Measurements from ENCODE around the gene NOP10. TPM values are rescaled to one million over a fixed set of nuclear protein-coding genes. Genes with fewer than 3 reads are reported as not detected.

The NOP10 gene
- total and polyA plus RNA-seq, 2 of the 8 experiments (the other 6 are each of a cell fraction or from before 2014, with no cell fraction given), result 285 to 981 TPM

DNA sequence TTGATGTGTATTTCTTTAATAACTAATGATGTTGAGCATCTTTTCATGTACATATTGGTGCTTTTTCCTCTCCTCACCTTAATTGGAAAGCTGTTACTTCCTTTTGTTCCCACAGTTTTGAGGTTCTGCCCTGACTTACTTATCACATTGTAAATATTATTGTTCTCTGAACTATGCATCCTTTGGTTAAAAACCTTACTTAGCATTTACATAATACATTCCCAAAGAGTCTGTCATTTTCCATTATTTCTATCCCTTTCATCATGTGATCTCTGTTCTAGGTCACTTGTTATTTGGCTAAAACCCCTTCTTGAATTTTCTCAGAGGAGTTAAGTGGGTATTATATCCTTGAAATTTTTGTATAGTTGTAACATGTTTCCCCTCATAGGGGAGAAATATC, 38.3 kb downstream of the NOP10 start:
- no peak overlapping the region for H3K27ac ChIP-seq (ENCODE audit: low read depth, low read length)
- ChIA-PET POLR2A (ENCODE audit: partially characterized antibody) (no interaction called here), CTCF (ENCODE audit: partially characterized antibody) (interaction anchor here (0.6 to 1.1 kb wide), 2 partner anchors 21 to 189 kb away, joined by 3 read pairs; no protein-coding TSS in a partner anchor)
- FAIRE-seq (no peak), DNase-seq (ENCODE audit: low read depth in 1 of 2, low spot score in 2 of 2) (no peak)
- no peaks in the 10 kb centered on the region for H3K79me1 ChIP-seq (ENCODE audit: low read depth, low read length)
- H3K4ac ChIP-seq (replicated peaks; ENCODE audit: insufficient read length, low read depth, low read length), result no peak overlapping the region
- H3K9ac ChIP-seq (replicated peaks in 1 of 4; ENCODE audit: extremely low read depth in 1 of 4, low read depth in 3 of 4, low read length in 3 of 4), result no peak overlapping the region
- H3K56ac ChIP-seq (replicated peaks; ENCODE audit: insufficient read length, low read depth, low read length), result no peak overlapping the region
- no peak overlapping the region for H4K8ac ChIP-seq (ENCODE audit: extremely low read depth, insufficient read depth, low read length)
- H4K91ac ChIP-seq (replicated peaks; ENCODE audit: insufficient read length, low read length), result no peak overlapping the region
- H3K36me3 ChIP-seq (ENCODE audit: control insufficient read depth in 2 of 4, insufficient read depth in 4 of 4, low read length in 3 of 4), result no peaks in the 10 kb centered on the region
- no peaks in the 10 kb centered on the region for H3K27me3 ChIP-seq (replicated peaks in 1 of 4; ENCODE audit: control insufficient read depth in 3 of 4, extremely low read depth in 1 of 4, insufficient read depth in 3 of 4, low read length in 3 of 4)
- H2BK12ac ChIP-seq (ENCODE audit: low read depth, low read length), result no peak overlapping the region
- H4K20me1 ChIP-seq (replicated peaks in 1 of 2; ENCODE audit: control insufficient read depth in 1 of 2, insufficient read depth in 2 of 2, low read length in 2 of 2), result no peaks in the 10 kb centered on the region
- no peak overlapping the region for H3K18ac ChIP-seq (ENCODE audit: extremely low read depth, low read length)
- H2AFZ ChIP-seq (ENCODE audit: low read length), result no peak overlapping the region
- no peak overlapping the region for H3K4me3 ChIP-seq (ENCODE audit: extremely low read depth in 1 of 4, insufficient read depth in 2 of 4, low read depth in 3 of 4, low read length in 4 of 4)
- H2BK15ac ChIP-seq (ENCODE audit: low read length), result no peak overlapping the region
- no peaks in the 10 kb centered on the region for H3K79me2 ChIP-seq (ENCODE audit: control insufficient read depth in 1 of 2, insufficient read depth in 2 of 2, low read length in 2 of 2)
- H2BK5ac ChIP-seq (ENCODE audit: low read depth, low read length), result no peak overlapping the region
- H3K4me2 ChIP-seq (ENCODE audit: insufficient read depth in 1 of 2, low read depth in 2 of 2, low read length in 2 of 2), result no peak overlapping the region
- no peak overlapping the region for H2BK20ac ChIP-seq (ENCODE audit: low read length)
- H3K4me1 ChIP-seq (replicated peaks in 1 of 4; ENCODE audit: control insufficient read depth in 3 of 4, insufficient read depth in 4 of 4, low read length in 3 of 4), result no peaks in the 10 kb centered on the region
- H4K5ac ChIP-seq (ENCODE audit: insufficient read length, low read depth, low read length), result no peak overlapping the region
- no peak overlapping the region for H3K14ac ChIP-seq (ENCODE audit: insufficient read length)
- no peaks in the 10 kb centered on the region for H3K9me3 ChIP-seq (ENCODE audit: insufficient read depth in 2 of 2, low read depth in 1 of 2, low read length in 1 of 2)
- no peaks in the 10 kb centered on the region; the same call in 1 of the 2 replicates for H3K23me2 ChIP-seq (ENCODE audit: low read depth, low read length)
- no peak overlapping the region for H2BK120ac ChIP-seq (replicated peaks; ENCODE audit: low read depth, low read length)
- H2AK5ac ChIP-seq (ENCODE audit: low read depth, low read length), result no peak overlapping the region
- no peak overlapping the region for H3K23ac ChIP-seq (ENCODE audit: insufficient read length)
- TF ChIP-seq RAD21 (IDR thresholded peaks at IDR 0.05 in 1 of 2, conservative IDR thresholded peaks at IDR 0.05 in 1 of 2; ENCODE audit: low read depth in 2 of 2, low read length in 2 of 2), result no peak
- no peak for TF ChIP-seq BACH1 (IDR thresholded peaks at IDR 0.05; ENCODE audit: low read length)
- TF ChIP-seq KDM4A (IDR thresholded peaks at IDR 0.05; ENCODE audit: low read depth, low read length, severe bottlenecking), result no peak
- no peak for TF ChIP-seq MAX (IDR thresholded peaks at IDR 0.05)
- TF ChIP-seq NANOG (IDR thresholded peaks at IDR 0.05; ENCODE audit: insufficient read depth, low read depth, low read length, poor library complexity, severe bottlenecking), result no peak
- no peak for TF ChIP-seq KDM5A (IDR thresholded peaks at IDR 0.05; ENCODE audit: low read length)
- TF ChIP-seq CBX5 (IDR thresholded peaks at IDR 0.05; ENCODE audit: low read depth, low read length), result no peak
- no peak for TF ChIP-seq TEAD4 (IDR thresholded peaks at IDR 0.05; ENCODE audit: low read depth, low read length)
- TF ChIP-seq MAFK (IDR thresholded peaks at IDR 0.05; ENCODE audit: low read depth, low read length), result no peak
- no peak for TF ChIP-seq CBX8 (IDR thresholded peaks at IDR 0.05; ENCODE audit: borderline replicate concordance, low read depth, low read length)
- TF ChIP-seq, protein P1, sequence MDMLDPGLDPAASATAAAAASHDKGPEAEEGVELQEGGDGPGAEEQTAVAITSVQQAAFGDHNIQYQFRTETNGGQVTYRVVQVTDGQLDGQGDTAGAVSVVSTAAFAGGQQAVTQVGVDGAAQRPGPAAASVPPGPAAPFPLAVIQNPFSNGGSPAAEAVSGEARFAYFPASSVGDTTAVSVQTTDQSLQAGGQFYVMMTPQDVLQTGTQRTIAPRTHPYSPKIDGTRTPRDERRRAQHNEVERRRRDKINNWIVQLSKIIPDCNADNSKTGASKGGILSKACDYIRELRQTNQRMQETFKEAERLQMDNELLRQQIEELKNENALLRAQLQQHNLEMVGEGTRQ (IDR thresholded peaks at IDR 0.05; ENCODE audit: low read length), result no peak
- TF ChIP-seq KDM1A (IDR thresholded peaks at IDR 0.05; ENCODE audit: borderline replicate concordance, low read length), result no peak
- TF ChIP-seq CEBPB (IDR thresholded peaks at IDR 0.05; ENCODE audit: low read depth, low read length), result no peak
- TF ChIP-seq ASH2L (IDR thresholded peaks at IDR 0.05; ENCODE audit: low read length), result no peak

Measured in H1 (cell line).